Coronary artery (tissue), 2 donors: ENCODE measurements around the gene CASD1.

Experiments
- DNase-seq: peaks from one replicate; pipeline ENCODE4 v3.0.0-alpha.2; 2017; ENCODE audit warnings: low spot score
- H3K27ac ChIP-seq, 2 donors: fragments of 200-600 bp; sonication (generic); one replicate each; pipeline ENCODE4 v1.5.1; 2016 to 2019
- H3K4me3 ChIP-seq: fragments of 200-600 bp; sonication (generic); 2 replicates; pipeline ENCODE4 v1.5.1; 2016; ENCODE audit warnings: mild to moderate bottlenecking, moderate library complexity
- TF ChIP-seq, protein P1 (sequence below): fragments of 200-600 bp; sonication (generic); IDR thresholded peaks from one replicate; pipeline ENCODE4 v1.5.1; 2019; ENCODE audit warnings: antibody characterized with exemption

Gene CASD1

DNA sequence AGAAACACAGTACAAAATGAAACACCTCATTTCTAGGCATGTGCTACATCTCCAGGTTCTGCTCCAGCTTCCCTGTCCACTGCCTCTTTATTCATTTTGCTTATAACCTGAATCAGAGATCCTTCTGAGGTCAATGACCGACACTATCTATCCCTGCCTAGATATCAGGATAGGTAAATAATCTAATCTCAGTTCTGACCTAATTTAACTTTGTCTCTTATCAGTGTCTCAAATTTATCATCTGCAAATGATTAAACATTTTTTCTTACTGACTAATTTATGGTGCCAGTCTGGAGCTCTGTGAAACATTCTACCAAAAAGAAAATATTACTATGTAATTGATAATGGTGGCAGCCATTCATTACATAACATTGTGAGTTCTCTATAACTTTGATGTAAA, 85.3 kb downstream of the CASD1 start:
- DNase-seq: no peak
- Histone ChIP-seq H3K4me3 (no peak overlapping the region), H3K27ac (no peak overlapping the region)
- TF ChIP-seq, protein P1, sequence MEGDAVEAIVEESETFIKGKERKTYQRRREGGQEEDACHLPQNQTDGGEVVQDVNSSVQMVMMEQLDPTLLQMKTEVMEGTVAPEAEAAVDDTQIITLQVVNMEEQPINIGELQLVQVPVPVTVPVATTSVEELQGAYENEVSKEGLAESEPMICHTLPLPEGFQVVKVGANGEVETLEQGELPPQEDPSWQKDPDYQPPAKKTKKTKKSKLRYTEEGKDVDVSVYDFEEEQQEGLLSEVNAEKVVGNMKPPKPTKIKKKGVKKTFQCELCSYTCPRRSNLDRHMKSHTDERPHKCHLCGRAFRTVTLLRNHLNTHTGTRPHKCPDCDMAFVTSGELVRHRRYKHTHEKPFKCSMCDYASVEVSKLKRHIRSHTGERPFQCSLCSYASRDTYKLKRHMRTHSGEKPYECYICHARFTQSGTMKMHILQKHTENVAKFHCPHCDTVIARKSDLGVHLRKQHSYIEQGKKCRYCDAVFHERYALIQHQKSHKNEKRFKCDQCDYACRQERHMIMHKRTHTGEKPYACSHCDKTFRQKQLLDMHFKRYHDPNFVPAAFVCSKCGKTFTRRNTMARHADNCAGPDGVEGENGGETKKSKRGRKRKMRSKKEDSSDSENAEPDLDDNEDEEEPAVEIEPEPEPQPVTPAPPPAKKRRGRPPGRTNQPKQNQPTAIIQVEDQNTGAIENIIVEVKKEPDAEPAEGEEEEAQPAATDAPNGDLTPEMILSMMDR: no peak

DNA sequence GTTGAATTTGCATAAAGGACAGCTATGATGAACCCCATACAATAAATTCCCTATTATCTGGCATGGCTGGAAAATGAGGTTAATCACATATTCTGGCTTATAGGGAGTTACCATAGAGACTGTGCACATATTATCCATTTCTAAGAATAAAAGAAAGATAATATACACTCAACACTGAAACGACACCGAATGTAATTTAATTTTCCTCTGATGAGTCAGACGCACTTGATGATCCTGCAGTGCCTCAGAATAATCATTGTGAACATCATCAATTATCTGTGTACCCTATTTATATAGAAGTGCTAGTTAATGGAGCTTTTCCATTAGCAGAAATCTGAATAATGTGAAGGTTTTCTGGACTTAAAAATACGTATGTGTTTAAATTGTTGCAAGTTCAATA, 86.1 kb downstream of the CASD1 start:
- no peak overlapping the region for H3K27ac ChIP-seq
- TF ChIP-seq, protein P1: no peak
- DNase-seq: no peak

DNA sequence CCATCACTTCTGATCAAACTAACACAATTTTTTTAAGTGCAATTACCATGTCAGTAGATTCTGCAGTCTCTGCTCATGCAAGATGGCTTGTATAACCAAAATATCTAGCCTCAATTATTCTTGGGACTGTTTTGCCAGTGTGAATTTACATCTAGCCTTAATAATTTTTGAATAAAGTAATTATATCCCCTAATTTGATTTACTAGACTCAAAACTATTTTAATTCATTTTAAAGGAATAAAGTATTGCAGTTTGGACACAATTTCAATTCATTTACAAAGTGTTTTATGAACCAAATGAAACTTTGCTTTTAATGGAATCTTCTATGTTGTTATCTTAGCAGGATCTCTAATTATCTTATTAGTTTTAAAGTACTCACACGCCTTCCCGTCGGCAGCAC, 90.7 kb downstream of the CASD1 start:
- TF ChIP-seq, protein P1: no peak
- Histone ChIP-seq H3K27ac (no peak overlapping the region), H3K4me3 (no peak overlapping the region)
- no peak for DNase-seq

More for the DNA sequence above, 86.1 kb downstream of the CASD1 start:
- no peak overlapping the region for H3K4me3 ChIP-seq

DNA sequence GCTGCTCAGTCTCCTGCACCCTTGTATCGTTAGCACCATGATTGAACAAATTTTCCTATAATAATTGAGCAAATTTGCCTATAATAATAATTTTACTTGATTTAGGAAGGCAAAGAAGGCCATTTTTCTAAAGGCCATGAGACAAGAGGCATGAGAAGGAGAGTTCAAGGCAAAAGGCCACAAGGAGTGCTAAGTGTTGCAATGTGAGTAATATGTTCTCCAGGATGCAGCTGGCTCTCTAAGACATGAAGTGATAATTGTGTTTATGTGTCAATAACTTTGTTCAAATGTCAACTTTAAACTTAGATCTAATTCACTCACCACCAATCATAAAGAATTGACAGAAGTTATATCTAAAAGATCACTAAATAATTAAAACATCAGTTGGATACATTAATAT, 92.6 kb downstream of the CASD1 start:
- H3K27ac ChIP-seq: no peak overlapping the region
- DNase-seq: no peak
- TF ChIP-seq, protein P1: no peak
- H3K4me3 ChIP-seq: no peak overlapping the region

DNA sequence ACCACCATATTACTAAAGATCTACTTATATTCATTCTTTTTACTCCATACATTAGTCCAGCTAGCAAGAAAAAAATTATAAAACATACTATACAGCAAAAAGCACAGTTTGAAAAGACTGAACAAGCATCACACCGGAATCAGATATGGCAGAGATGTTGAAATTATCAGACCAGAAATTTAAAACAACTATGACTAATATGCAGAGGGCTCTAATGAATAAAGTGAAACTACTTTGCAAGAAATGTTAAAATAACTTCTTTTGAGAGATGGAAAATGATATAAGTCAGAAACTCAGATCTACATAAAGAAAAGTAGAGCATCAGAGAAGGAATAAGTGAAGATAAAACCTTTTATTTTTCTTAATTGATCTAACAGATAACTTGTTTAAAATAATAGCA, 95.4 kb downstream of the CASD1 start:
- Histone ChIP-seq H3K4me3 (no peak overlapping the region), H3K27ac (no peak overlapping the region)
- DNase-seq: no peak
- TF ChIP-seq, protein P1: no peak
